ENCODE data around the gene CRYBA2.

DNA sequence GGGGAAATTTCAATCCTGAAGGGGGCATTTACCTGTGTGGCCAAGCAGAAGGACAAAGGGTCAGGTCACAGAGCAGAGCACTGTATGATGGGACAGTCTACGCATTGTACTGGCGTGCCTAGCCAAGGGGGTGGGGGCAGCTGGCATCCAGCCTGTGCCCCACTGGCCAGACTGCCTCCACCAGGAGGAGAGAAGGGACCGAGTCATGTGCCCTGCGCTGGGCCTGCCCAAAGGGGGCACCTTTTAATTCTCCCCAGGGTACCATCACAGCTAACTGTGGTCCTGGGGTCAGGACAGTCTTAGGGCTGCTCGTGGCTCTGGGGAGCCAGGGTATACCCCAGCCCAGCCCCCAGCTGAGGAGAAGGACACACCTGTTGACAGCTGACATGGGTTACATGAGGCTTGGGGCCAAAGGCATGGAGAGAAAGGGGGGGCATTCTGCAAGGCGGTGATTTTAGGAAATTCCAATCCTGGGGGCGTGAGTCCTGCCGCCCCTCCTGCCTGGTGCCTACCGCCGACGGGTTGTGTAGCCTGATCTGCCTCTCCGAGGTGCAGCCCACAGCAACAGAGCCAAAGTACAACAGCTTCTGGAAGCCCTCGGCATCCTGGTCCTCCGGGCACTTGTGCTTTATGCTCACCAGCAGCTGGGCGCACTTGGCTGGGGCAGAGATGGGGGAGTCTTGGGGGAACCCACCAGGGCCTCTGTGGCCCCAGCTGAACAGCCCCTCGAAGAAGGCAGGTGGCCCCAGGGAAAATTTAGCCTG is 37.1 kb upstream of the CRYBA2 start:
- TF ChIP-seq, protein P1, sequence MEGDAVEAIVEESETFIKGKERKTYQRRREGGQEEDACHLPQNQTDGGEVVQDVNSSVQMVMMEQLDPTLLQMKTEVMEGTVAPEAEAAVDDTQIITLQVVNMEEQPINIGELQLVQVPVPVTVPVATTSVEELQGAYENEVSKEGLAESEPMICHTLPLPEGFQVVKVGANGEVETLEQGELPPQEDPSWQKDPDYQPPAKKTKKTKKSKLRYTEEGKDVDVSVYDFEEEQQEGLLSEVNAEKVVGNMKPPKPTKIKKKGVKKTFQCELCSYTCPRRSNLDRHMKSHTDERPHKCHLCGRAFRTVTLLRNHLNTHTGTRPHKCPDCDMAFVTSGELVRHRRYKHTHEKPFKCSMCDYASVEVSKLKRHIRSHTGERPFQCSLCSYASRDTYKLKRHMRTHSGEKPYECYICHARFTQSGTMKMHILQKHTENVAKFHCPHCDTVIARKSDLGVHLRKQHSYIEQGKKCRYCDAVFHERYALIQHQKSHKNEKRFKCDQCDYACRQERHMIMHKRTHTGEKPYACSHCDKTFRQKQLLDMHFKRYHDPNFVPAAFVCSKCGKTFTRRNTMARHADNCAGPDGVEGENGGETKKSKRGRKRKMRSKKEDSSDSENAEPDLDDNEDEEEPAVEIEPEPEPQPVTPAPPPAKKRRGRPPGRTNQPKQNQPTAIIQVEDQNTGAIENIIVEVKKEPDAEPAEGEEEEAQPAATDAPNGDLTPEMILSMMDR (IDR thresholded peaks at IDR 0.05), result no peak
- no peak for TF ChIP-seq POLR2A (IDR thresholded peaks at IDR 0.05)
